Mesenchymal stem cell (in vitro differentiated cells and primary cell): ENCODE measurements around the gene HBA1.
"Not testable (repeated sequence)": the region's sequence is repeated elsewhere in the genome, so short reads cannot be mapped to it uniquely, and the experiment has no call there.

Experiments
- DNase-seq: peaks from one replicate; pipeline ENCODE4 v3.0.0-alpha.2; 2013
- H2AFZ ChIP-seq: one replicate; pipeline ENCODE4 v1.6.1; 2013; ENCODE audit warnings: low read depth, mild to moderate bottlenecking, control low read depth, inconsistent platforms, low read length, moderate library complexity
- H2AK5ac ChIP-seq: 2 replicates; pipeline ENCODE4 v1.6.1; 2013; ENCODE audit warnings: low read length, moderate library complexity, mild to moderate bottlenecking, inconsistent platforms; ENCODE audit not compliant: severe bottlenecking
- H2BK120ac ChIP-seq: one replicate; pipeline ENCODE4 v1.6.1; 2013; ENCODE audit warnings: low read depth, mild to moderate bottlenecking, inconsistent platforms, low read length, moderate library complexity
- H2BK12ac ChIP-seq, 2 experiments: one replicate each; pipeline ENCODE4 v1.6.1; 2013; ENCODE audit warnings: inconsistent platforms in 2 of 2, low read length in 2 of 2, mild to moderate bottlenecking in 2 of 2, moderate library complexity in 2 of 2, control low read depth in 1 of 2
- H2BK15ac ChIP-seq: one replicate; pipeline ENCODE4 v1.6.1; 2013; ENCODE audit warnings: mild to moderate bottlenecking, low read depth, inconsistent platforms; ENCODE audit not compliant: poor library complexity, severe bottlenecking
- H2BK5ac ChIP-seq: 2 replicates; pipeline ENCODE4 v1.6.1; 2013; ENCODE audit warnings: low read depth, mild to moderate bottlenecking, low read length, control low read depth, inconsistent platforms; ENCODE audit not compliant: poor library complexity, severe bottlenecking
- H3K14ac ChIP-seq, 2 experiments: one replicate each; pipeline ENCODE4 v1.6.1; 2013; ENCODE audit warnings: inconsistent platforms in 2 of 2, low read length in 2 of 2, control low read depth in 1 of 2, mild to moderate bottlenecking in 1 of 2, moderate library complexity in 1 of 2
- H3K18ac ChIP-seq, 2 experiments: one replicate each; pipeline ENCODE4 v1.6.1; 2013; ENCODE audit warnings: inconsistent platforms in 2 of 2, low read length in 2 of 2, control low read depth in 1 of 2, low read depth in 1 of 2, mild to moderate bottlenecking in 1 of 2
- H3K23ac ChIP-seq, 2 experiments: one replicate each; pipeline ENCODE4 v1.6.1; 2013; ENCODE audit warnings: inconsistent platforms in 2 of 2, low read length in 2 of 2, mild to moderate bottlenecking in 2 of 2, moderate library complexity in 2 of 2, control low read depth in 1 of 2
- H3K27ac ChIP-seq: 2 replicates; pipeline ENCODE4 v1.5.1; 2013; ENCODE audit warnings: mild to moderate bottlenecking, moderate library complexity, low read length, control low read depth, inconsistent platforms; ENCODE audit not compliant: poor library complexity, severe bottlenecking
- H3K27me3 ChIP-seq, 2 experiments: 2 replicates each; pipeline versions ENCODE4 v1.6.1 to v1.7.0; 2013; ENCODE audit warnings: low read length in 2 of 2, mild to moderate bottlenecking in 2 of 2, moderate library complexity in 2 of 2, control low read depth in 1 of 2, inconsistent platforms in 1 of 2; ENCODE audit not compliant: control insufficient read depth in 1 of 2, insufficient read depth in 1 of 2
- H3K36me3 ChIP-seq, 2 experiments: 2 replicates each; pipeline versions ENCODE4 v1.6.1 to v1.7.0; 2013; ENCODE audit warnings: low read length in 2 of 2, control low read depth in 1 of 2, inconsistent platforms in 1 of 2, low read depth in 1 of 2, mild to moderate bottlenecking in 1 of 2; ENCODE audit not compliant: insufficient read depth in 2 of 2, control insufficient read depth in 1 of 2
- H3K4ac ChIP-seq, 2 experiments: one replicate each; pipeline ENCODE4 v1.6.1; 2013; ENCODE audit warnings: inconsistent platforms in 2 of 2, low read length in 2 of 2, mild to moderate bottlenecking in 2 of 2, moderate library complexity in 2 of 2, control low read depth in 1 of 2, low read depth in 1 of 2
- H3K4me1 ChIP-seq: 2 replicates; pipeline ENCODE4 v1.6.1; 2013; ENCODE audit warnings: low read depth, low read length, control low read depth; ENCODE audit not compliant: control insufficient read depth, insufficient read depth
- H3K4me2 ChIP-seq: 2 replicates; pipeline ENCODE4 v1.6.1; 2013; ENCODE audit warnings: low read length, mild to moderate bottlenecking, inconsistent platforms; ENCODE audit not compliant: poor library complexity, severe bottlenecking
- H3K4me3 ChIP-seq, 2 experiments: 2 replicates each; pipeline versions ENCODE4 v1.5.1 to v1.7.0; 2013; ENCODE audit warnings: low read length in 2 of 2, mild to moderate bottlenecking in 2 of 2, control low read depth in 1 of 2, low read depth in 1 of 2; ENCODE audit not compliant: insufficient read depth in 1 of 2
- H3K79me1 ChIP-seq: replicated peaks from 2 replicates; pipeline ENCODE4 v1.6.1; 2013; ENCODE audit warnings: mild to moderate bottlenecking, control low read depth, low read length, inconsistent platforms; ENCODE audit not compliant: poor library complexity, severe bottlenecking
- H3K9ac ChIP-seq: 2 replicates; pipeline ENCODE4 v1.7.0; 2013; ENCODE audit warnings: mild to moderate bottlenecking, low read length, moderate library complexity
- H3K9me3 ChIP-seq: 2 replicates; pipeline ENCODE4 v1.7.0; 2013; ENCODE audit warnings: mild to moderate bottlenecking, low read length; ENCODE audit not compliant: control insufficient read depth
- H4K8ac ChIP-seq: one replicate; pipeline ENCODE4 v1.6.1; 2013; ENCODE audit warnings: inconsistent platforms, mild to moderate bottlenecking, low read length, moderate library complexity
- H4K91ac ChIP-seq: one replicate; pipeline ENCODE4 v1.6.1; 2013; ENCODE audit warnings: mild to moderate bottlenecking, low read length, inconsistent platforms
- WGBS: methylation state at CpG from one replicate; pipeline ENCODE4 v1.1.7; 2013; ENCODE audit warnings: mixed read lengths; 5-methylcytosine and 5-hydroxymethylcytosine counted together

Gene HBA1

GRCh38 chr16:173928-174769 lies 2.3 kb upstream of the HBA1 start:
- not testable (repeated sequence) for H3K23ac ChIP-seq, H2BK12ac ChIP-seq, H4K91ac ChIP-seq, H3K27ac ChIP-seq, H2AFZ ChIP-seq, H3K4me2 ChIP-seq, H2BK120ac ChIP-seq, H3K9me3 ChIP-seq, H3K79me1 ChIP-seq, H3K4ac ChIP-seq, H2BK5ac ChIP-seq, H3K36me3 ChIP-seq, H3K14ac ChIP-seq, H2BK15ac ChIP-seq, H2AK5ac ChIP-seq, H3K18ac ChIP-seq, H3K4me3 ChIP-seq, H3K9ac ChIP-seq, H4K8ac ChIP-seq, H3K4me1 ChIP-seq
- whole genome bisulfite sequencing, result 32% methylated on average over 6 of the region's 13 CpGs
- DNase-seq, result peak; percentile 21
- H3K27me3 ChIP-seq, result peaks cover 45 to 52% of the 10 kb centered on the region in 2 experiments

- Histone ChIP-seq H3K9me3 (no peaks in the 10 kb centered on the region), H2BK120ac (no peak overlapping the region), H3K23ac (peak overlapping the region in 1 of 2 experiments; percentile 17), H3K14ac (no peak overlapping the region), H3K27me3 (peaks cover 53 to 60% of the 10 kb centered on the region in 2 experiments), H3K4me3 (no peak overlapping the region), H3K18ac (no peak overlapping the region), H3K27ac (no peak overlapping the region), H3K36me3 (no peaks in the 10 kb centered on the region), H4K91ac (no peak overlapping the region), H3K4ac (no peak overlapping the region), H2AFZ (no peak overlapping the region), H3K4me2 (no peak overlapping the region), H2BK12ac (no peak overlapping the region), H2AK5ac (no peak overlapping the region), H2BK15ac (no peak overlapping the region), H3K4me1 (peaks cover 3% of the 10 kb centered on the region), H3K9ac (no peak overlapping the region), H3K79me1 (no peaks in the 10 kb centered on the region), H4K8ac (no peak overlapping the region), H2BK5ac (no peak overlapping the region)
- no peak for DNase-seq
- 43% methylated on average over 3 of the region's 8 CpGs for WGBS
Observed at GRCh38 chr16:175011-175949, 1.2 kb upstream of the HBA1 start.

- H3K36me3 ChIP-seq, H2BK5ac ChIP-seq, H3K14ac ChIP-seq, H3K4me2 ChIP-seq, H4K91ac ChIP-seq, H3K27ac ChIP-seq, H2BK12ac ChIP-seq, DNase-seq, H4K8ac ChIP-seq, H3K9ac ChIP-seq, H2BK15ac ChIP-seq, H2BK120ac ChIP-seq, H3K23ac ChIP-seq, H2AK5ac ChIP-seq, H3K18ac ChIP-seq, H3K4ac ChIP-seq, H3K9me3 ChIP-seq, H3K4me3 ChIP-seq, H3K79me1 ChIP-seq, H2AFZ ChIP-seq: not testable (repeated sequence)
- Histone ChIP-seq H3K27me3 (peaks cover 54 to 56% of the 10 kb centered on the region in 2 experiments), H3K4me1 (peaks cover 11% of the 10 kb centered on the region)
- no CpG with 5 or more reads among the region's 39 CpGs for WGBS
Observed at GRCh38 chr16:176006-176405, 474 bp upstream of the HBA1 start.

- no peak overlapping the region for H2BK5ac ChIP-seq
- no peak overlapping the region for H2BK15ac ChIP-seq
- no peaks in the 10 kb centered on the region for H3K79me1 ChIP-seq
- no peak overlapping the region for H3K23ac ChIP-seq
- no peaks in the 10 kb centered on the region for H3K9me3 ChIP-seq
- peaks cover 0 to 5% of the 10 kb centered on the region in 2 experiments for H3K36me3 ChIP-seq
- DNase-seq, result no peak
- WGBS, result 24% methylated on average over 13 of the region's 13 CpGs
- no peak overlapping the region for H3K27ac ChIP-seq
- no peak overlapping the region for H3K4ac ChIP-seq
- H2AFZ ChIP-seq, result no peak overlapping the region
- H3K4me3 ChIP-seq, result no peak overlapping the region
- H3K14ac ChIP-seq, result no peak overlapping the region
- H3K9ac ChIP-seq, result no peak overlapping the region
- no peak overlapping the region for H2BK12ac ChIP-seq
- H3K27me3 ChIP-seq, result peaks cover 47 to 49% of the 10 kb centered on the region in 2 experiments
- no peak overlapping the region for H3K18ac ChIP-seq
- H2BK120ac ChIP-seq, result no peak overlapping the region
- no peak overlapping the region for H2AK5ac ChIP-seq
- H3K4me2 ChIP-seq, result no peak overlapping the region
- H4K8ac ChIP-seq, result no peak overlapping the region
- H4K91ac ChIP-seq, result no peak overlapping the region
- H3K4me1 ChIP-seq, result peaks cover 18% of the 10 kb centered on the region
Observed at GRCh38 chr16:177394-177822, 928 bp downstream of the HBA1 start.
